K562 (cell line): Measurements from ENCODE around the gene GPR27. TPM values are rescaled to one million over a fixed set of nuclear protein-coding genes. Genes with fewer than 3 reads are reported as not detected.

Source experiments
- ETV1 ChIP-seq: fragments of 450-650 bp; conservative IDR thresholded peaks from 2 replicates; pipeline ENCODE4 v1.6.1; 2016; ENCODE audit warnings: missing genetic modification characterization, control low read depth, low read depth, missing compliant biosample characterization
- HNRNPLL ChIP-seq: fragments of 200-400 bp; formaldehyde crosslinking; IDR thresholded peaks from 2 replicates; pipeline ENCODE4 v1.6.1; 2017; ENCODE audit warnings: low read length, low read depth, mild to moderate bottlenecking; ENCODE audit not compliant: poor library complexity, severe bottlenecking
- NR2C1 ChIP-seq, 2 experiments: fragments of 450-650 bp; IDR thresholded peaks; 2 replicates each; pipeline ENCODE4 v1.6.1; 2017; ENCODE audit warnings: mild to moderate bottlenecking in 2 of 2, antibody characterized with exemption in 1 of 2, inconsistent platforms in 1 of 2, missing compliant biosample characterization in 1 of 2, missing genetic modification characterization in 1 of 2
- NR4A1 ChIP-seq, 2 experiments: fragments of 250-450 bp in 1 of 2; fragments of 450-650 bp in 1 of 2; sonication (Bioruptor Pico) in 1 of 2; IDR thresholded peaks; 2 replicates each; pipeline versions ENCODE4 v1.4.0 to v1.6.1; 2016 to 2020; ENCODE audit warnings: mild to moderate bottlenecking in 2 of 2, missing compliant biosample characterization in 1 of 2, missing genetic modification characterization in 1 of 2, moderate library complexity in 1 of 2
- REST ChIP-seq, 2 experiments: fragments of 450-650 bp; formaldehyde crosslinking in 1 of 2; IDR thresholded peaks; 2 replicates each; pipeline versions ENCODE4 v1.4.0 to v1.6.1; 2014 to 2020; ENCODE audit warnings: mild to moderate bottlenecking in 2 of 2, borderline replicate concordance in 1 of 2, low read depth in 1 of 2
- SMARCA5 ChIP-seq: fragments of 450-650 bp; IDR thresholded peaks from 2 replicates; pipeline ENCODE4 v1.6.1; 2016
- SREBF2 ChIP-seq: sonication (generic); formaldehyde crosslinking; IDR thresholded peaks from 2 replicates; pipeline ENCODE4 v1.4.0; 2020; ENCODE audit warnings: mild to moderate bottlenecking, missing genetic modification reagents
- TAF15 ChIP-seq: fragments of 200-400 bp; formaldehyde crosslinking; IDR thresholded peaks from 2 replicates; pipeline ENCODE4 v1.6.1; 2017; ENCODE audit warnings: mild to moderate bottlenecking, low read depth, low read length, moderate library complexity
- TFAM ChIP-seq: fragments of 250-450 bp; sonication (Bioruptor Pico); conservative IDR thresholded peaks from 2 replicates; pipeline ENCODE4 v1.5.0; 2021; ENCODE audit warnings: mild to moderate bottlenecking, moderate library complexity
- TSC22D4 ChIP-seq: fragments of 450-650 bp; IDR thresholded peaks from 2 replicates; pipeline ENCODE4 v1.6.1; 2016; ENCODE audit warnings: missing genetic modification characterization, missing biosample characterization, control low read depth
- ZNF445 ChIP-seq: fragments of 250-450 bp; sonication (Bioruptor Pico); IDR thresholded peaks from 2 replicates; pipeline ENCODE4 v1.4.0; 2020; ENCODE audit warnings: low read depth, mild to moderate bottlenecking, moderate library complexity
- ZNF551 ChIP-seq: fragments of 250-450 bp; sonication (Bioruptor Pico); IDR thresholded peaks from 2 replicates; pipeline ENCODE4 v1.5.0; 2021; ENCODE audit warnings: mild to moderate bottlenecking, moderate library complexity
- polyA plus RNA-seq, 8 experiments: library from polyadenylated mRNA; depleted of rRNA in 4 of 8; stranded (reverse) in 5 of 8; unstranded in 3 of 8; fragments of >200 nt; fragmentation: Nextera tagmentation in 2 of 8; fragmentation: Illumina TruSeq in 1 of 8; extraction: Ambion mirVana in 2 of 8; extraction: Trizol in 1 of 8; gene quantifications; 2 replicates each; pipeline versions ENCODE4 v1.2.1 to v1.2.3, GENCODE V29; 2011 to 2014; ENCODE audit warnings: inconsistent platforms in 1 of 8, missing spikeins in 1 of 8
- total RNA-seq, 7 experiments: library from RNA; depleted of rRNA in 6 of 7; stranded (reverse); fragments of >200 nt in 6 of 7; fragmentation: Illumina TruSeq in 2 of 7; extraction: Trizol in 2 of 7; gene quantifications; 2 replicates each; pipeline versions ENCODE4 v1.2.1 to v1.2.3, GENCODE V29; 2011 to 2021; ENCODE audit warnings: low replicate concordance in 1 of 7
- TF ChIP-seq, protein P1 (sequence below): sonication (generic); formaldehyde crosslinking; IDR thresholded peaks from 2 replicates; pipeline ENCODE4 v1.8.0; 2022; ENCODE audit warnings: mild to moderate bottlenecking, missing genetic modification reagents
- TF ChIP-seq, protein P2 (sequence below): fragments of 450-650 bp; formaldehyde crosslinking; IDR thresholded peaks from 2 replicates; pipeline ENCODE4 v1.4.0; 2022; ENCODE audit warnings: missing genetic modification characterization
- TF ChIP-seq, protein P3 (sequence below): sonication (generic); IDR thresholded peaks from 2 replicates; pipeline ENCODE4 v1.6.1; 2016

GPR27 gene
- total and polyA plus RNA-seq, 9 of the 15 experiments (the other 6 are each of a cell fraction or from before 2014, with no cell fraction given), result not detected

GRCh38 chr3:71710906-71711494, 42.7 kb upstream of the GPR27 start (continued):
- TF ChIP-seq, protein P1, sequence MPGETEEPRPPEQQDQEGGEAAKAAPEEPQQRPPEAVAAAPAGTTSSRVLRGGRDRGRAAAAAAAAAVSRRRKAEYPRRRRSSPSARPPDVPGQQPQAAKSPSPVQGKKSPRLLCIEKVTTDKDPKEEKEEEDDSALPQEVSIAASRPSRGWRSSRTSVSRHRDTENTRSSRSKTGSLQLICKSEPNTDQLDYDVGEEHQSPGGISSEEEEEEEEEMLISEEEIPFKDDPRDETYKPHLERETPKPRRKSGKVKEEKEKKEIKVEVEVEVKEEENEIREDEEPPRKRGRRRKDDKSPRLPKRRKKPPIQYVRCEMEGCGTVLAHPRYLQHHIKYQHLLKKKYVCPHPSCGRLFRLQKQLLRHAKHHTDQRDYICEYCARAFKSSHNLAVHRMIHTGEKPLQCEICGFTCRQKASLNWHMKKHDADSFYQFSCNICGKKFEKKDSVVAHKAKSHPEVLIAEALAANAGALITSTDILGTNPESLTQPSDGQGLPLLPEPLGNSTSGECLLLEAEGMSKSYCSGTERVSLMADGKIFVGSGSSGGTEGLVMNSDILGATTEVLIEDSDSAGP (CRISPR knock-in tag), result no peak
- TF ChIP-seq TSC22D4 (tag), result no peak
- TF ChIP-seq, protein P2, sequence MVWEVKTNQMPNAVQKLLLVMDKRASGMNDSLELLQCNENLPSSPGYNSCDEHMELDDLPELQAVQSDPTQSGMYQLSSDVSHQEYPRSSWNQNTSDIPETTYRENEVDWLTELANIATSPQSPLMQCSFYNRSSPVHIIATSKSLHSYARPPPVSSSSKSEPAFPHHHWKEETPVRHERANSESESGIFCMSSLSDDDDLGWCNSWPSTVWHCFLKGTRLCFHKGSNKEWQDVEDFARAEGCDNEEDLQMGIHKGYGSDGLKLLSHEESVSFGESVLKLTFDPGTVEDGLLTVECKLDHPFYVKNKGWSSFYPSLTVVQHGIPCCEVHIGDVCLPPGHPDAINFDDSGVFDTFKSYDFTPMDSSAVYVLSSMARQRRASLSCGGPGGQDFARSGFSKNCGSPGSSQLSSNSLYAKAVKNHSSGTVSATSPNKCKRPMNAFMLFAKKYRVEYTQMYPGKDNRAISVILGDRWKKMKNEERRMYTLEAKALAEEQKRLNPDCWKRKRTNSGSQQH (CRISPR knock-in tag), result no peak
- TF ChIP-seq, protein P3, sequence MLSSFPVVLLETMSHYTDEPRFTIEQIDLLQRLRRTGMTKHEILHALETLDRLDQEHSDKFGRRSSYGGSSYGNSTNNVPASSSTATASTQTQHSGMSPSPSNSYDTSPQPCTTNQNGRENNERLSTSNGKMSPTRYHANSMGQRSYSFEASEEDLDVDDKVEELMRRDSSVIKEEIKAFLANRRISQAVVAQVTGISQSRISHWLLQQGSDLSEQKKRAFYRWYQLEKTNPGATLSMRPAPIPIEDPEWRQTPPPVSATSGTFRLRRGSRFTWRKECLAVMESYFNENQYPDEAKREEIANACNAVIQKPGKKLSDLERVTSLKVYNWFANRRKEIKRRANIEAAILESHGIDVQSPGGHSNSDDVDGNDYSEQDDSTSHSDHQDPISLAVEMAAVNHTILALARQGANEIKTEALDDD, result 0 out of 2 replicates have a peak, but pooled peaks have one; percentile 16
- TF ChIP-seq TFAM (CRISPR knock-in tag), result no peak
- no peak for TF ChIP-seq NR2C1 (IDR thresholded peaks at IDR 0.05)
- no peak for TF ChIP-seq NR2C1 (tag; IDR thresholded peaks at IDR 0.05)
- peak; percentile 64; the same call in 1 of the 2 replicates for TF ChIP-seq REST (IDR thresholded peaks at IDR 0.05; ENCODE audit: borderline replicate concordance)
- TF ChIP-seq REST (CRISPR knock-in tag; IDR thresholded peaks at IDR 0.05; ENCODE audit: low read depth), result no peak
- TF ChIP-seq ETV1 (tag), result no peak
- no peak for TF ChIP-seq SMARCA5
- TF ChIP-seq HNRNPLL, result no peak
- TF ChIP-seq NR4A1 (CRISPR knock-in tag; IDR thresholded peaks at IDR 0.05), result no peak
- no peak for TF ChIP-seq NR4A1 (tag; IDR thresholded peaks at IDR 0.05)
- no peak for TF ChIP-seq ZNF551 (CRISPR knock-in tag)
- no peak for TF ChIP-seq ZNF445 (CRISPR knock-in tag)
- TF ChIP-seq SREBF2 (CRISPR knock-in tag), result no peak
- no peak for TF ChIP-seq TAF15
